ENCODE data around the gene SLIT1.

Gene SLIT1

GRCh38 chr10:97200616-97201015 is 14.9 kb upstream of the SLIT1 start:
- no peak for ATAC-seq
- no peak for DNase-seq

GRCh38 chr10:97199152-97199551 is 13.4 kb upstream of the SLIT1 start:
- ATAC-seq: no peak
- DNase-seq: no peak

- DNase-seq (no peak), ATAC-seq (no peak)
These were observed 11.3 kb upstream of the SLIT1 start for GRCh38 chr10:97197030-97197500.

GRCh38 chr10:97196223-97197029 is 10.7 kb upstream of the SLIT1 start:
- ATAC-seq (peak; percentile 88), DNase-seq (peak; percentile 67)

DNA sequence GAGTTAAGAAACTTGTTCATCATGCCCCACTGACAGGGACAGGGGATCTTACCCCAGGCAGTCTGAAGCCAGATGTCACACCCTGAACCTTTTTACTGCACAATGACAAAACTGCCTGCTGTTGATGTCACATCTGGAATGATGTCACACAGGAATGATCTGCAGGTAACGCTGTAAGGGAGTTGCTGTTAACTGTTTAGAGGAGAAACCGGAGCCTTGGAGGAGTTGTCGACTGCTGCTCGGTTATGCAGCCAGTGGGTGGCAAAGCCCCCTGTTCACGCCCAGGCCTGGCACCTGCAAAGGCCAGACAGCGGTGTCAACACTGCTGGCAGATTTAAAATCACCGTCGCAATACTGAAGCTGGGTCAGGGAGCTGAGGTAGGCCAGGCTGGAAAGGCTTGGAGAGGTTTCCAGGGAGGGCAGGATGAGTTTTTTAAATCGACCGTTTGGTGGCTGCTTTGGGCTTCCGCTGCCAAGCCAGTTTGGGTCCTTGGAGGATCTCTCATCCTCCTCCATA is 10.0 kb upstream of the SLIT1 start:
- ATAC-seq (no peak), DNase-seq (no peak)

GRCh38 chr10:97192952-97193435 is 7.2 kb upstream of the SLIT1 start:
- DNase-seq: no peak
- ATAC-seq: no peak

GRCh38 chr10:97190450-97190849 is 4.7 kb upstream of the SLIT1 start:
- ATAC-seq (no peak), DNase-seq (no peak)

- no peak for DNase-seq
- no peak for ATAC-seq
These were observed 2.5 kb upstream of the SLIT1 start for GRCh38 chr10:97188261-97188711.

- ATAC-seq (no peak), DNase-seq (no peak)
These were observed 1.2 kb upstream of the SLIT1 start for GRCh38 chr10:97186911-97187310.

DNA sequence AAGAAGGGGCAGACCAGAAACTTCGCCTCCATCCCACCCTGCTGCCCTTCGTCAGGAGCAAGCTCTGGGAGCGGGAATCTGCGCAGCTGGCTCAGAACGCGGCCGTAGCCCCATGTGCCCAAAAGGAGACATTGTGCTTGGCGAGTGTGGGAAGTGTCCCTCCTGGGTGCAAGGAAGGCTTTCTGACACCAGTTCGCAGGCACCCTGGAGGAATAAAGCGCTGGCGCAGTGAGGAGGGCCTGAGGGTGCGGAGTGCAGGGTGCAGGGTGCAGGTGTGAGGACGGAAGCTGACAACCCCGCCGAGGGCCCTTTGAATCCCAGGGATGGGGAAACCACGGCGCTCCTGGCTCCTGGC is 811 bp downstream of the SLIT1 start:
- no peak for ATAC-seq
- no peak for DNase-seq

DNA sequence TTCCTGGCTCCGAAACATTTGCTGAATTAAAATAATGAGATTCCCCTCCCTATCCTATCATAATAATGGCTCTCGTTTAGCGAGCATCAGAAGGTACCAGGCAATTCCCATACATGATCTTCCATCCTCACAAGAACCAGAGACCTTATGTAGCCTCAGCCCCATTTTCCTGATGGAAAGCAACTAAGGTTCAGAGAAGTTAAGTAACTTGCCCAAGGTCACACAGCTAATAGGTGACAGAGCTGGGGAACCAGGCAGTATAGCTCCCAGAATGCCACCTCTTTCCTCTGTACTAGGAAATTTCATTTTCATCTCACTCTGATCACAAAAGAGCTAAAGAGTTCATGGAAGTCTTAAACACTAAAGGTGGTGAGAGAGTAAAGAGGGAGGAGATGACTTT is 2.4 kb downstream of the SLIT1 start:
- no peak for ATAC-seq
- DNase-seq: no peak

- DNase-seq (no peak), ATAC-seq (no peak)
These were observed 3.3 kb downstream of the SLIT1 start for GRCh38 chr10:97182288-97182990.

- DNase-seq (no peak), ATAC-seq (no peak)
These were observed 4.8 kb downstream of the SLIT1 start for GRCh38 chr10:97180986-97181385.

GRCh38 chr10:97180363-97180755 is 5.4 kb downstream of the SLIT1 start:
- ATAC-seq: no peak

GRCh38 chr10:97179731-97180362 is 5.9 kb downstream of the SLIT1 start:
- no peak for DNase-seq
- ATAC-seq: no peak

More at GRCh38 chr10:97180363-97180755, 5.4 kb downstream of the SLIT1 start:
- DNase-seq: no peak

DNA sequence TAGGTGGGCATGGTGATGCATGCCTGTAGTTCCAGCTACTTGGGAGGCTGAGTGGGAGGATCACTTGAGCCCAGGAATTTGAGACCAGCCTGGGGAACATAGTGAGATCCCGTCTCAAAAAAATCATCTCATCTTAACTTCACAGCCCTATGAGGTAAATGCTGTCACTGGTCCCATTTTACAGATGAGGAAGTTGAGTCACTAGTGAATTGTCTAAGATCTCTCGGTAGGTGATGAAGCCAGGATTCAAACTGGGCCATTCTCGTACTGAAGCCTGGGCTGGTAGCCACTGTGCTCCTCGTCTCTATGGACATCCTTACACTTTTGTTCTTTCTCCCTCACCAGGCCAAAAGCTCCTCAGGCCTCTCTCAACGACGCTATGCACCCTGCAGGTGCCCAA is 6.4 kb downstream of the SLIT1 start:
- ATAC-seq (no peak), DNase-seq (no peak)

DNA sequence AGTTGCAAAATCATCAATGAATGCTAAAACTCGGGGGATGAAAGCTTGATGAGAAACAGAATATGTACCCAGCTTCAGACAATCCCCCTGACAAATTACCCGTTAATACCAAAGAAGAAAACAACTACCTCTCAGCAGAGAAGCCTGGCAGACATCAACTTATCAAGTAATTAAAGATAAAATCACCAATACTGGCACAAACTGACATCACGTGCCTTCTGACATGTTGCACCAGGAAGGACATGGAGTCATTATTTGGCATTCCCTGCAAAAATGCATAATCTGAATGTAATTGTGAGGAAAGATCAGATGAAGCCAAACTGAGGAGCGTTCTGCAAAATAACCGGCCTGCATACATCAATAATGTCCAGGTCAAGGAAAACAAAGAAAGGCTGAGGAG is 7.7 kb downstream of the SLIT1 start:
- DNase-seq (no peak), ATAC-seq (no peak)

DNA sequence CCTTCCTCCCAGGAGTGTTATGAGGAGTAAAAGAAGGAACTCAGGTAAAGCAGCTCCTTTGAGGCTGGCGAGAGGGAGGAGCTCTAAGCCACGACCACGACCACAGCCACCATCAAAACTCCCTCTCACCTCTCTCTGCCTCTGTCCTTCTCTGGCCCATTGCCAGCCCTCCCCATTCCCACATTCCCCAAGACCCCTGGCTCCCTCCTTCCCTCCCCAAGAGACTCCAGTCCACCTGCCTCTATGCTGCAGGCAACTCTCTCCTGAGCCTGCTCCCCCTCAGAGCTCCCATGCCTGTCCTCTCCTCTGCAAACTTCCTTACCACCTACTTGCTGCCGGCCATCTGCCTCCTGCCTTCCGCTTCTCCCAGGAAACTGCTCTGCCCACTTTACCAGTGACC is 9.5 kb downstream of the SLIT1 start:
- no peak for ATAC-seq
- no peak for DNase-seq

- ATAC-seq (no peak), DNase-seq (no peak)
These were observed 10.2 kb downstream of the SLIT1 start for GRCh38 chr10:97175586-97175985.

GRCh38 chr10:97174941-97175340 is 10.8 kb downstream of the SLIT1 start:
- no peak for DNase-seq
- ATAC-seq: no peak

DNA sequence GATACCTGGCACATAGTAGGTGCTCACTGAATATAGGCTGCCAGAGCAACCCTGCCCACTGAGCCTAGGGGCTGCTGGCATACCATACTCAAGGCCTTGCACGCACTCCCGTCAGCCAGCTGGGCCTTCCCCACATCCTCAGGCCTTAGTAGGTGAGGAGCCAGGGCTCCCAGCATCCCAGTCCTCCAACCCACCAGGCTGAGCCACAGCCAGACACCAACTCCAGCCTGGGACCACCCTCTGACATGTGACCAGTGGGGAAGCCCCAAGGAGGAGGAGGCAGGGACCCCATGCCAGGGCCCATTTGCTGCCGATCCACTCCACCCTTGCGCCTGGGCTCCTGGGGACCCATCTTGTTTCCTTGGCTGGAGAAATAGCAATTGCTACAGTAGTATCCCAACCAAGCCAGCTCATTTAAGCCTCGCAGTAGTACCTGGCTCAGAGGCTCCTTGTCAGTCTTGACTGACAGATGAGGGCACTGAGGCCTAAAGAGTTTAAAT is 11.4 kb downstream of the SLIT1 start:
- DNase-seq: no peak
- ATAC-seq: no peak

DNA sequence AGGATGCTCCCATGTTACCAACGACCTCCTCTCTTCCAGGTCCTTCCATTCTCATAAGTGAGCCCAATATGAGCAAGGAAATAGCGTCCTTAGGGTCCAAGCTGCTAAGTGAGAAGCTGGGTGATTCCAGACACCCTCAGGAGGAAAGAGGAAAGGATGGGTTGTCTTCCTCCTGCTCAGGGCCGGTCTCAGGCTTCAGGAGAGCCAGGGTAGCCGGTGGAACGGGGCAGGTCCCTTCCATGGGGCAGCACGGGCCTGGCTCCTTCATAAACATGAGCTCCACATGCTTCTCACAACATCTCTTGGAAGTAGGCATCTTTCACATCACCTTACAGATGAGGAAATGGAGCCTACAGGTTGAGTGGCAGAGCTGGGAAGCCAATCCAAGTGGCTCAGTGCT is 12.7 kb downstream of the SLIT1 start:
- ATAC-seq (no peak), DNase-seq (no peak)

GRCh38 chr10:97171001-97171400 is 14.8 kb downstream of the SLIT1 start:
- DNase-seq (no peak), ATAC-seq (no peak)
